HUES48 (cell line): ENCODE results near the gene LCOR.
"Not testable (repeated sequence)": the region's sequence is repeated elsewhere in the genome, so short reads cannot be mapped to it uniquely, and the experiment has no call there.

Experiments
- H3K27ac ChIP-seq: one replicate; pipeline ENCODE4 v1.7.0; 2013; ENCODE audit warnings: low read depth, low read length, inconsistent platforms
- H3K27me3 ChIP-seq: 2 replicates; pipeline ENCODE4 v1.6.1; 2013; ENCODE audit warnings: mild to moderate bottlenecking, low read length; ENCODE audit not compliant: control insufficient read depth, insufficient read depth
- H3K36me3 ChIP-seq: 2 replicates; pipeline ENCODE4 v1.6.1; 2013; ENCODE audit warnings: low read length; ENCODE audit not compliant: control insufficient read depth, insufficient read depth
- H3K4me1 ChIP-seq: 2 replicates; pipeline ENCODE4 v1.6.1; 2013; ENCODE audit warnings: mild to moderate bottlenecking, low read length; ENCODE audit not compliant: control insufficient read depth, insufficient read depth
- H3K4me3 ChIP-seq: 2 replicates; pipeline ENCODE4 v1.5.1; 2013; ENCODE audit warnings: mild to moderate bottlenecking, low read depth, low read length
- H3K9ac ChIP-seq: 2 replicates; pipeline ENCODE4 v1.6.1; 2013; ENCODE audit warnings: mild to moderate bottlenecking, low read depth, low read length, moderate library complexity
- H3K9me3 ChIP-seq: 2 replicates; pipeline ENCODE4 v1.6.1; 2013; ENCODE audit warnings: low read length; ENCODE audit not compliant: control insufficient read depth, insufficient read depth

Gene LCOR

GRCh38 chr10:97024168-97025073 lies 192.3 kb downstream of the LCOR start:
- no peak overlapping the region for H3K4me3 ChIP-seq
- H3K9ac ChIP-seq: no peak overlapping the region
- no peaks in the 10 kb centered on the region for H3K27me3 ChIP-seq
- H3K36me3 ChIP-seq: no peaks in the 10 kb centered on the region
- no peaks in the 10 kb centered on the region for H3K9me3 ChIP-seq
- H3K27ac ChIP-seq: no peak overlapping the region
- H3K4me1 ChIP-seq: peaks cover 7% of the 10 kb centered on the region; the same call in 1 of the 2 replicates

- Histone ChIP-seq H3K36me3 (no peaks in the 10 kb centered on the region), H3K9me3 (no peaks in the 10 kb centered on the region), H3K4me1 (peaks cover 5% of the 10 kb centered on the region; the same call in 1 of the 2 replicates), H3K27ac (no peak overlapping the region), H3K27me3 (no peaks in the 10 kb centered on the region), H3K4me3 (no peak overlapping the region), H3K9ac (no peak overlapping the region)
Measured at GRCh38 chr10:97025613-97026242, 193.6 kb downstream of the LCOR start.

- H3K27me3 ChIP-seq: no peaks in the 10 kb centered on the region
- no peaks in the 10 kb centered on the region for H3K9me3 ChIP-seq
- no peak overlapping the region for H3K9ac ChIP-seq
- H3K36me3 ChIP-seq: no peaks in the 10 kb centered on the region
- 0 out of 2 replicates have a peak, but pooled peaks cover 14% of the 10 kb centered on the region for H3K4me1 ChIP-seq
- no peak overlapping the region for H3K27ac ChIP-seq
- H3K4me3 ChIP-seq: no peak overlapping the region
Measured at GRCh38 chr10:97028126-97028831, 196.2 kb downstream of the LCOR start.

- no peak overlapping the region for H3K9ac ChIP-seq
- H3K27me3 ChIP-seq: no peaks in the 10 kb centered on the region
- no peak overlapping the region for H3K27ac ChIP-seq
- H3K4me1 ChIP-seq: 0 out of 2 replicates have a peak, but pooled peaks cover 14% of the 10 kb centered on the region
- H3K9me3 ChIP-seq: no peaks in the 10 kb centered on the region
- no peaks in the 10 kb centered on the region for H3K36me3 ChIP-seq
- H3K4me3 ChIP-seq: no peak overlapping the region
Measured at GRCh38 chr10:97028832-97029178, 196.7 kb downstream of the LCOR start.

- no peaks in the 10 kb centered on the region for H3K9me3 ChIP-seq
- no peaks in the 10 kb centered on the region for H3K27me3 ChIP-seq
- no peak overlapping the region for H3K9ac ChIP-seq
- no peak overlapping the region for H3K27ac ChIP-seq
- H3K36me3 ChIP-seq: no peaks in the 10 kb centered on the region
- 0 out of 2 replicates have a peak, but pooled peaks cover 14% of the 10 kb centered on the region for H3K4me1 ChIP-seq
- H3K4me3 ChIP-seq: no peak overlapping the region
Measured at GRCh38 chr10:97029271-97029670, 197.2 kb downstream of the LCOR start.

- Histone ChIP-seq H3K4me1 (0 out of 2 replicates have a peak, but pooled peaks cover 11% of the 10 kb centered on the region), H3K4me3 (no peak overlapping the region), H3K27ac (no peak overlapping the region), H3K27me3 (no peaks in the 10 kb centered on the region), H3K9ac (no peak overlapping the region), H3K9me3 (no peaks in the 10 kb centered on the region), H3K36me3 (no peaks in the 10 kb centered on the region)
Measured at GRCh38 chr10:97030894-97031293, 198.8 kb downstream of the LCOR start.

- H3K4me3 ChIP-seq: no peak overlapping the region
- 0 out of 2 replicates have a peak, but pooled peaks cover 11% of the 10 kb centered on the region for H3K4me1 ChIP-seq
Measured at GRCh38 chr10:97031459-97031858, 199.4 kb downstream of the LCOR start.

GRCh38 chr10:97032624-97033023 lies 200.5 kb downstream of the LCOR start:
- Histone ChIP-seq H3K9ac (no peak overlapping the region), H3K27me3 (no peaks in the 10 kb centered on the region), H3K36me3 (no peaks in the 10 kb centered on the region), H3K4me1 (peaks cover 13% of the 10 kb centered on the region; the same call in 1 of the 2 replicates), H3K9me3 (no peaks in the 10 kb centered on the region), H3K4me3 (no peak overlapping the region), H3K27ac (peak overlapping the region; percentile 13)

More at GRCh38 chr10:97031459-97031858, 199.4 kb downstream of the LCOR start:
- H3K9me3 ChIP-seq: no peaks in the 10 kb centered on the region
- H3K9ac ChIP-seq: no peak overlapping the region
- no peaks in the 10 kb centered on the region for H3K27me3 ChIP-seq
- H3K27ac ChIP-seq: no peak overlapping the region
- H3K36me3 ChIP-seq: no peaks in the 10 kb centered on the region

- H3K27me3 ChIP-seq, H3K36me3 ChIP-seq, H3K27ac ChIP-seq, H3K9me3 ChIP-seq, H3K9ac ChIP-seq, H3K4me3 ChIP-seq: not testable (repeated sequence)
- H3K4me1 ChIP-seq: peaks cover 15% of the 10 kb centered on the region; the same call in 1 of the 2 replicates
Measured at GRCh38 chr10:97033841-97034240, 201.7 kb downstream of the LCOR start.

GRCh38 chr10:97034301-97034700 lies 202.2 kb downstream of the LCOR start:
- H3K27ac ChIP-seq: no peak overlapping the region
- H3K4me1 ChIP-seq: peaks cover 15% of the 10 kb centered on the region; the same call in 1 of the 2 replicates
- H3K9me3 ChIP-seq: no peaks in the 10 kb centered on the region
- H3K27me3 ChIP-seq: no peaks in the 10 kb centered on the region
- no peaks in the 10 kb centered on the region for H3K36me3 ChIP-seq
- H3K4me3 ChIP-seq: no peak overlapping the region
- no peak overlapping the region for H3K9ac ChIP-seq
